Left lung (tissue), 10 donors: Measurements from ENCODE around the gene RRM1. TPM values are rescaled to one million over a fixed set of nuclear protein-coding genes. Genes with fewer than 3 reads are reported as not detected.

Experiments
- ATAC-seq: fragments of 200-7000 bp; cut with Tn5 transposase; one replicate; pipeline ENCODE4 v1.9.1; 2020; ENCODE audit warnings: moderate library complexity
- DNase-seq, 4 donors: peaks; one replicate each; pipeline ENCODE4 v3.0.0-alpha.2; 2013 to 2020
- H3K27ac ChIP-seq, 2 donors: fragments of 200-600 bp; sonication (generic) in 1 of 2; one replicate each; pipeline versions ENCODE4 v1.5.0 to v1.8.0; 2020 to 2021
- H3K27me3 ChIP-seq, 2 donors: fragments of 200-600 bp; sonication (generic) in 1 of 2; one replicate each; pipeline versions ENCODE4 v1.5.0 to v1.8.0; 2020 to 2021
- H3K36me3 ChIP-seq, 2 donors: fragments of 200-600 bp; sonication (generic) in 1 of 2; one replicate each; pipeline versions ENCODE4 v1.5.0 to v1.8.0; 2020 to 2021
- H3K4me1 ChIP-seq, 2 donors: fragments of 200-600 bp; one replicate each; pipeline ENCODE4 v1.8.0; 2021
- H3K4me3 ChIP-seq, 2 donors: fragments of 200-600 bp; sonication (generic) in 1 of 2; one replicate each; pipeline versions ENCODE4 v1.5.0 to v1.8.0; 2020 to 2021; ENCODE audit warnings: mild to moderate bottlenecking in 1 of 2
- H3K9me3 ChIP-seq, 2 donors: fragments of 200-600 bp; sonication (generic) in 1 of 2; one replicate each; pipeline versions ENCODE4 v1.5.0 to v1.8.0; 2020 to 2021
- CTCF ChIP-seq, 2 donors: fragments of 200-600 bp; sonication (generic) in 1 of 2; IDR thresholded peaks; one replicate each; pipeline versions ENCODE4 v1.5.0 to v1.8.0; 2021; ENCODE audit warnings: antibody characterized with exemption in 2 of 2
- intact Hi-C, 2 donors: fragments of 100-400 bp; cut with DNase I; formaldehyde crosslinking; loops; one replicate each; pipeline versions ENCODE4 v1.11.2 to v1.14.2; 2022
- polyA plus RNA-seq, 6 donors: library from polyadenylated mRNA; unstranded; fragments of 120-200 nt; gene quantifications; one replicate each; pipeline ENCODE4 v1.2.1, GENCODE V29; 2013; ENCODE audit not compliant: insufficient read length in 6 of 6
- total RNA-seq, 2 donors: library from RNA; stranded (reverse); fragmentation: NEBNext Ultra II Directional; extraction: Animal tissue kit (Norgen Biotek cat#: 25700); gene quantifications; one replicate each; pipeline ENCODE4 v1.2.1, GENCODE V29; 2021
- donor health status: DM: no; HTN: yes; CAD: no.
- donor health status: DM: no; HTN: no; CAD: no.

RRM1 gene
- total and polyA plus RNA-seq, 8 donors: 46.0 to 93.8 (median 60.9) TPM

- no peaks in the 10 kb centered on the region for H3K36me3 ChIP-seq
- no peak for ATAC-seq
- no peaks in the 10 kb centered on the region for H3K27me3 ChIP-seq
- no peaks in the 10 kb centered on the region for H3K9me3 ChIP-seq
- no peak overlapping the region for H3K27ac ChIP-seq
- H3K4me3 ChIP-seq: no peak overlapping the region
- TF ChIP-seq CTCF (IDR thresholded peaks at IDR 0.05): no peak
- H3K4me1 ChIP-seq: peaks cover 0 to 8% of the 10 kb centered on the region in 2 donors
- intact Hi-C loops: loop anchor here in 1 of 2 donors (5.0 kb wide), 1 partner anchor 307 kb away; no protein-coding TSS in a partner anchor
- DNase-seq: no peak
Observed at GRCh38 chr11:4185561-4185960, 91.0 kb downstream of the RRM1 start.

DNA sequence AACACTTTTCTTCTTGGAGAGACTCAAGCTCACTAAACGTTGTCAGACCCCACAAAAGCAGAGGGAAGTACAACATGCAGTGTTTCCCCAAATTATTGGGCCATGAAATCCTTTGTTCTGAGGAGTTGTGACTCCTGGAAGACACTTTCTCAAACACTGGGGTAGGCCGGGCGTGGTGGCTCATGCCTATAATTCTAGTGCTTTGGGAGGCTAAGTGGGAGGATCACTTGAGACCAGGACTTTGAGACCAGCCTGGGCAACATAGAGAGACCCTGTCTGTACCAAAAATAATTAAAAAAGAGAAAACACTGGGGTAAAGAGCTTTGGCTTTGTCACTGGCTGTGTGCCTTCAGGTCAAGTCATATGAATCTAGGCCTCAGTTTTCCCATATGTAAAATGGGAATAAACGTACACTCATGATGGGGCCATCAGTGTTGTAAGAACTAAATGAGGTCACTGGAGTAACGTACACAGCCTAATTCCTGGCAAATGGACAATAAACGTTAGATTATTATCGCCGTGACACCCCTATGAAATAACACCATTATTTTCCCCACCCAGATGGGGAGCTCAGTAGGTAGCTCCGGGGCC, 92.0 kb downstream of the RRM1 start:
- Histone ChIP-seq H3K4me1 (peaks cover 0 to 8% of the 10 kb centered on the region in 2 donors), H3K27ac (no peak overlapping the region), H3K36me3 (no peaks in the 10 kb centered on the region), H3K27me3 (no peaks in the 10 kb centered on the region), H3K9me3 (no peaks in the 10 kb centered on the region), H3K4me3 (peak overlapping the region; percentile 53 to 56)
- intact Hi-C loops: loop anchor here in 1 of 2 donors (5.0 kb wide), 1 partner anchor 306 kb away; no protein-coding TSS in a partner anchor
- DNase-seq: no peak
- no peak for TF ChIP-seq CTCF (IDR thresholded peaks at IDR 0.05)
- no peak for ATAC-seq

DNA sequence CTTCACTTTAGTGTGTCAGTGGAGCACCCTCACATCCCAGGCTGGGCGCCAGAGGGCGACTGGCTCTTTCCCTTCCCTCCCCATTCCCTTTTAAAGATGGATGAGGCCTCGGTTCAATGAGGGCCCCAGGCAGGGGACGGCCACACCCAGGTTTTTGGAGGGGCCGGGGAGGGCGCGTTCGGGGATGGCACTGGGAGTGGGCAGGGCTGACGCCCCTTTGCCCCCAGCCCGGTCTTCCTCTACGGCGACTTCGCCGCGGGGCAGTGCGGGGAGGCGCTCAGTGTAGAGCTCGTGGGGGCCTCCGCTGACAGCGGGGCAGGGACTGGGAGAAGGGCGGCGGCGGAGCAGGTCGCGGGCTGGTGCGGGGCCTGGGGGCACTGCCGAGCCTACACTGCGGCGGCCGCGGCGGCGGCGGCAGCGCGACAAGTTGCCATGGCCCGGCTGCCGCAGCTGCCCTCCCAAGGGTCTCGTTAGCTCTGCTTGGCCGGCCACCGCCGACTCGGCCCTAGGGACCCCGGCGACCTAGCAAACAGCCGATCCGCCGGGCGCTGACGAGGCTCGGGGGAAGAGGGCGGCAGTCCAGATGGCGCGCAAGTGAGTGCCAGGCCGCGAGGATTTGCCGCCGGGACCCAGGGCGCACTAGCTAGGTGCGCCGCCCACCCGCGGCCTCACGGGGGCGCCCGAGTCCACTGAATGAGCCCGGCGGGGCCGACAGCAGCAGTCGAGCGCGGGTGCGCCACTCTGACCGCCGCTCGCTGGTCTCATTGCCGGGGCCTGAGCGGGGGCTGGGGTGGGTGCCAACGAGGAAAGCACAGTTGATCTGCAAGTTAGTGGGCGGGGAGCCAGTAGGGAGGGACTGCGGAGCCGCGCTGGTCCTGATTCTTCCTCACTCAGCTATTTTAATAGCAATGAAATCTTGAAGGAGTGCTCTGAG, 92.7 kb downstream of the RRM1 start:
- H3K4me3 ChIP-seq: peak overlapping the region; percentile 53 to 56
- intact Hi-C loops: loop anchor here in 1 of 2 donors (5.0 kb wide), 1 partner anchor 305 kb away; no protein-coding TSS in a partner anchor
- H3K4me1 ChIP-seq: peaks cover 0 to 8% of the 10 kb centered on the region in 2 donors
- no peaks in the 10 kb centered on the region for H3K36me3 ChIP-seq
- peak; percentile 93 to 99 for TF ChIP-seq CTCF (IDR thresholded peaks at IDR 0.05)
- DNase-seq (peak; percentile 91 to 99 (median 95)), ATAC-seq (peak; percentile 99)
- H3K27me3 ChIP-seq: no peaks in the 10 kb centered on the region
- H3K9me3 ChIP-seq: no peaks in the 10 kb centered on the region
- no peak overlapping the region for H3K27ac ChIP-seq

Other genes with a start within 250 kb of the RRM1 start
- 10 to 100 TPM; 50.9 to 52.9 TPM for gene STIM1, start 239.1 kb upstream of the RRM1 start, total RNA-seq
- 10 to 100 TPM; 38.9 to 56.0 (median 48.8) TPM for gene STIM1, start 239.1 kb upstream of the RRM1 start, polyA plus RNA-seq